Midbrain (tissue), 1 donor: ENCODE measurements around the gene PIM1.

Source experiments
- DNase-seq: peaks from one replicate; lab custom pipeline; 2025; lab: John Stamatoyannopoulos, UW

PIM1 gene

GRCh38 chr6:37222992-37223391 is 53.0 kb downstream of the PIM1 start:
- DNase-seq, result no peak
